HG02798 (cell line): ENCODE results near the gene CHST5.

Source experiments
- ATAC-seq: cut with Tn5 transposase; IDR thresholded peaks from one replicate; pipeline ENCODE4 v1.9.1; 2021; ENCODE audit warnings: mild to moderate bottlenecking; ENCODE audit not compliant: unreplicated experiment, poor library complexity

CHST5 gene

GRCh38 chr16:75482434-75483205 is 53.3 kb downstream of the CHST5 start:
- no peak for ATAC-seq

GRCh38 chr16:75481475-75481874 is 54.4 kb downstream of the CHST5 start:
- no peak for ATAC-seq

DNA sequence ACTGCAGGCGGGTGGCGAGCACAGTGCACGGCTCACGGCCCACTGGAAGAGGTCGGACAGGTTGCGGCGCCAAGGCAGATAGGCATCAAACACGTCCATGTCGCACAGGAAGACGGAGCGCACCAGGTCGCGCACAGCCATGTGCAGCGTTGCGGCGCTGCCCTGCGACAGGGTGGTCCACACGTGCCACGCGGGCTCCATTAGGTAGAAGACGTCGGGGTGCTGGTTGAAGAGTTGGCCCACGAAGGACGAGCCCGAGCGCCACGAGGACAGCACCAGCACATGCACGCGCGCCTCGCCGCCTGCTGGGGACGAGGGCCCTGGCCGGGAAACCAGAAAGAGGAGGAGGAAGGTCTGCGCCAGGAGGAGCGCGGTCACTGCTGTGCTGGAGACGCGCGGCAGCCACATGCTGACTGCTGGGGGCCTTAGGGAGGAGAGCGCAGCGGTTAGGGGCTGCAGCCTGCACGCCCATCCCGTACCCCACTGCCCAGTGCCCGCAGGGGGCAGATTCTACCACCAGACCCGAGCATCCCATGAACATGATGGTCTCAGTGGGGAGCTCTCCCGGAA is 56.4 kb downstream of the CHST5 start:
- ATAC-seq: no peak
